Measurements from ENCODE around the gene LIPC. TPM values are rescaled to one million over a fixed set of nuclear protein-coding genes. Genes with fewer than 3 reads are reported as not detected.
A peak's percentile ranks its signal among the peaks of the same experiment; 100 is the strongest.

Gene LIPC
- total RNA-seq, 1 experiment from 2014 or later: 1.2 TPM

- Histone ChIP-seq H3K27ac (no peak overlapping the region), H3K9me3 (replicated peaks) (no peaks in the 10 kb centered on the region), H3K27me3 (no peaks in the 10 kb centered on the region), H3K4me3 (no peak overlapping the region), H3K4me1 (no peaks in the 10 kb centered on the region), H3K36me3 (no peaks in the 10 kb centered on the region)
- no peak for DNase-seq
These were observed 33.1 kb upstream of the LIPC start for GRCh38 chr15:58398643-58399042.

- H3K4me1 ChIP-seq: no peaks in the 10 kb centered on the region
- no peaks in the 10 kb centered on the region for H3K27me3 ChIP-seq
- H3K9me3 ChIP-seq (replicated peaks): no peaks in the 10 kb centered on the region
- no peaks in the 10 kb centered on the region for H3K36me3 ChIP-seq
- no peak overlapping the region for H3K4me3 ChIP-seq
- no peak overlapping the region for H3K27ac ChIP-seq
- DNase-seq: no peak
These were observed 32.1 kb upstream of the LIPC start for GRCh38 chr15:58399739-58400138.

GRCh38 chr15:58401276-58401675 is 30.5 kb upstream of the LIPC start:
- H3K9me3 ChIP-seq (replicated peaks): no peaks in the 10 kb centered on the region
- peaks cover 12% of the 10 kb centered on the region for H3K4me1 ChIP-seq
- H3K4me3 ChIP-seq: no peak overlapping the region
- DNase-seq: no peak
- H3K27ac ChIP-seq: no peak overlapping the region
- no peaks in the 10 kb centered on the region for H3K36me3 ChIP-seq
- no peaks in the 10 kb centered on the region for H3K27me3 ChIP-seq

- DNase-seq: peak; percentile 19 to 42
- Histone ChIP-seq H3K36me3 (no peaks in the 10 kb centered on the region), H3K27me3 (no peaks in the 10 kb centered on the region), H3K4me3 (no peak overlapping the region), H3K9me3 (replicated peaks) (no peaks in the 10 kb centered on the region), H3K27ac (no peak overlapping the region), H3K4me1 (peaks cover 12% of the 10 kb centered on the region)
These were observed 29.7 kb upstream of the LIPC start for GRCh38 chr15:58401991-58402649.

- H3K27me3 ChIP-seq: no peaks in the 10 kb centered on the region
- no peak for DNase-seq
These were observed 28.2 kb upstream of the LIPC start for GRCh38 chr15:58403581-58403980.

GRCh38 chr15:58404020-58404419 is 27.8 kb upstream of the LIPC start:
- no peaks in the 10 kb centered on the region for H3K9me3 ChIP-seq (replicated peaks)
- H3K36me3 ChIP-seq: no peaks in the 10 kb centered on the region
- no peak overlapping the region for H3K4me3 ChIP-seq
- no peaks in the 10 kb centered on the region for H3K27me3 ChIP-seq
- no peak for DNase-seq
- no peak overlapping the region for H3K27ac ChIP-seq
- peaks cover 12% of the 10 kb centered on the region for H3K4me1 ChIP-seq

More at GRCh38 chr15:58403581-58403980, 28.2 kb upstream of the LIPC start:
- Histone ChIP-seq H3K4me3 (no peak overlapping the region), H3K36me3 (no peaks in the 10 kb centered on the region), H3K9me3 (replicated peaks) (no peaks in the 10 kb centered on the region), H3K27ac (no peak overlapping the region), H3K4me1 (peaks cover 12% of the 10 kb centered on the region)

- no peak for DNase-seq
- Histone ChIP-seq H3K9me3 (replicated peaks) (no peaks in the 10 kb centered on the region), H3K4me1 (peaks cover 12% of the 10 kb centered on the region), H3K36me3 (no peaks in the 10 kb centered on the region), H3K4me3 (no peak overlapping the region), H3K27me3 (no peaks in the 10 kb centered on the region), H3K27ac (no peak overlapping the region)
These were observed 27.1 kb upstream of the LIPC start for GRCh38 chr15:58404722-58405121.

GRCh38 chr15:58405865-58406264 is 25.9 kb upstream of the LIPC start:
- Histone ChIP-seq H3K4me3 (no peak overlapping the region), H3K27me3 (no peaks in the 10 kb centered on the region), H3K36me3 (no peaks in the 10 kb centered on the region), H3K4me1 (peaks cover 19% of the 10 kb centered on the region), H3K27ac (no peak overlapping the region), H3K9me3 (replicated peaks) (no peaks in the 10 kb centered on the region)
- no peak for DNase-seq

GRCh38 chr15:58406811-58407210 is 25.0 kb upstream of the LIPC start:
- Histone ChIP-seq H3K27me3 (no peaks in the 10 kb centered on the region), H3K9me3 (replicated peaks) (no peaks in the 10 kb centered on the region), H3K36me3 (no peaks in the 10 kb centered on the region), H3K4me3 (no peak overlapping the region), H3K27ac (no peak overlapping the region), H3K4me1 (peaks cover 20% of the 10 kb centered on the region)
- no peak for DNase-seq

- H3K4me1 ChIP-seq: peaks cover 20% of the 10 kb centered on the region
- H3K4me3 ChIP-seq: no peak overlapping the region
- H3K9me3 ChIP-seq (replicated peaks): 0 out of 2 replicates have a peak, but pooled peaks cover 2% of the 10 kb centered on the region
- H3K36me3 ChIP-seq: no peaks in the 10 kb centered on the region
- H3K27me3 ChIP-seq: no peaks in the 10 kb centered on the region
- no peak for DNase-seq
- no peak overlapping the region for H3K27ac ChIP-seq
These were observed 24.5 kb upstream of the LIPC start for GRCh38 chr15:58407236-58407775.

- Histone ChIP-seq H3K4me3 (no peak overlapping the region), H3K27me3 (no peaks in the 10 kb centered on the region), H3K4me1 (peaks cover 20% of the 10 kb centered on the region), H3K36me3 (no peaks in the 10 kb centered on the region), H3K9me3 (replicated peaks) (0 out of 2 replicates have a peak, but pooled peaks cover 2% of the 10 kb centered on the region), H3K27ac (no peak overlapping the region)
- no peak for DNase-seq
These were observed 24.0 kb upstream of the LIPC start for GRCh38 chr15:58407778-58408177.

GRCh38 chr15:58409861-58410260 is 21.9 kb upstream of the LIPC start:
- 0 out of 2 replicates have a peak, but pooled peaks cover 6% of the 10 kb centered on the region for H3K9me3 ChIP-seq (replicated peaks)
- H3K27me3 ChIP-seq: no peaks in the 10 kb centered on the region
- H3K4me1 ChIP-seq: peaks cover 20% of the 10 kb centered on the region
- H3K4me3 ChIP-seq: no peak overlapping the region
- no peak for DNase-seq
- H3K36me3 ChIP-seq: no peaks in the 10 kb centered on the region
- no peak overlapping the region for H3K27ac ChIP-seq

GRCh38 chr15:58410353-58410752 is 21.4 kb upstream of the LIPC start:
- Histone ChIP-seq H3K27ac (no peak overlapping the region), H3K9me3 (replicated peaks) (0 out of 2 replicates have a peak, but pooled peaks cover 6% of the 10 kb centered on the region), H3K36me3 (no peaks in the 10 kb centered on the region), H3K27me3 (no peaks in the 10 kb centered on the region), H3K4me3 (peak overlapping the region; percentile 45), H3K4me1 (peaks cover 16% of the 10 kb centered on the region)
- peak; percentile 26 to 49 for DNase-seq

- no peak overlapping the region for H3K4me3 ChIP-seq
- no peaks in the 10 kb centered on the region for H3K36me3 ChIP-seq
- no peak overlapping the region for H3K27ac ChIP-seq
- peaks cover 8% of the 10 kb centered on the region for H3K4me1 ChIP-seq
- H3K9me3 ChIP-seq (replicated peaks): 0 out of 2 replicates have a peak, but pooled peaks cover 6% of the 10 kb centered on the region
- DNase-seq: no peak
- no peaks in the 10 kb centered on the region for H3K27me3 ChIP-seq
These were observed 18.5 kb upstream of the LIPC start for GRCh38 chr15:58413253-58413652.

- Histone ChIP-seq H3K27me3 (no peaks in the 10 kb centered on the region), H3K36me3 (no peaks in the 10 kb centered on the region), H3K4me3 (no peak overlapping the region), H3K4me1 (peaks cover 3% of the 10 kb centered on the region; the same call in 1 of the 2 replicates), H3K9me3 (replicated peaks) (0 out of 2 replicates have a peak, but pooled peaks cover 6% of the 10 kb centered on the region), H3K27ac (no peak overlapping the region)
- no peak for DNase-seq
These were observed 16.2 kb upstream of the LIPC start for GRCh38 chr15:58415636-58416035.

- Histone ChIP-seq H3K4me1 (no peaks in the 10 kb centered on the region), H3K4me3 (no peak overlapping the region), H3K27me3 (no peaks in the 10 kb centered on the region), H3K36me3 (no peaks in the 10 kb centered on the region), H3K9me3 (replicated peaks) (0 out of 2 replicates have a peak, but pooled peaks cover 6% of the 10 kb centered on the region), H3K27ac (no peak overlapping the region)
- DNase-seq: no peak
These were observed 14.8 kb upstream of the LIPC start for GRCh38 chr15:58416963-58417362.

All from SJCRH30 (cell line).